ENCODE results near the gene SPDYC.
"Not testable (repeated sequence)": the region's sequence is repeated elsewhere in the genome, so short reads cannot be mapped to it uniquely, and the experiment has no call there.

Gene SPDYC

DNA sequence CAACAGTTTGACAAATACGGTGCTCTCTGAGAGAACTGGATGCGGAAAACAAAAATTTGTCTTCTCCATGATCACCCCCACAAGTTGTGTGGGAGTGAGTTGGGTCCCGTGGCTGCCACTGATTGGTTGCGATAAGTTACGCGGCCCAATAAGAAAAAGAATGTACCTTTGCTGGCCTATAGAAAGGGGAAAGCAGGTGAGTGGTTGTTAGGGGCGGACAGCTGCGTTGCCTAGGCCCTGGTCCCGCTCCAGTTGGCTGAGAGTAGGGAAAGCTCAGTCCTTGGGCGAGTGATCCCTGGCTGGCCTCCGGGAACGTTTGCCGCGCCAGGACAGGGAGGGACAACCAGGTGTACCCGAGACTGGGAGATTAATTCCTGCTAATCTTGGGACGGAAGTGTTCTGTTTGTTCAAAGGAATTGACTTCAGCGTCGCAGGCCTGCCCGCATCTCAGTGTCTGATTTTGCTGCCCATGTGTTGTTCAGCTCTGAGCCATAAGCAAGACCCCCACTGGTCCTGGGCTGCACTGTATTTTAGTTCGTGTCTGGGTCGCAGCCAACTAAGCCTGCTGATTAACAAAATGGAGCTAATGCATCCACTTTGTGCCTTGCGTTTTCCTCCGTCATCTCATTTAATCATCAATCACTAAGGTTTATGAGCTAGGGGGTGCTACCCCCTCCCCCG lies 34.9 kb upstream of the SPDYC start:
- peak; percentile 66 to 71 (median 70) for DNase-seq

DNA sequence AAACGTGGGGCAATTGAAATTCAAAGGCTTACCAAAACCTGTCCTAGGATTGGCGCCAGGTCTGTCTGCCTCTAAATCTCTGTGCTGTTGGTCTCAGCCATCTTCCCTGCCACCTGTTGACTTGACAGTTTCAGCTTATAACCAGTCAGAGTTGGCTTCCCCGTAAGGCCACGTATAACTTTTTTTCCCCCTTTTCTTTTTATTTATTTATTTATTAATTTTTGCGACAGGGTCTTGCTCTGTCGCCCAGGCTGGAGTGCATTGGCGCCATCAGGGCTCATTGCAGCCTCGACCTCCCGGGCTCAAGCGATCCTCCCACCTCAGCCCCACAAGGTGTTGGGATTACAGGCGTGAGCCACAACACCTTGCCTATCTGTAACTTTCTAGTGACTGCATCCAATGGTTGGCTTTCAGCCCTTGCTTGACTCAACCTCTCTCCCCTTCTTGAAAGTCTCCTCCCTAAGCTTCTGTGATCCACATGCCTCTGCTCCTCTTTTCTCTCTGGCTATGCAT lies 34.3 kb upstream of the SPDYC start:
- no peak for DNase-seq

DNA sequence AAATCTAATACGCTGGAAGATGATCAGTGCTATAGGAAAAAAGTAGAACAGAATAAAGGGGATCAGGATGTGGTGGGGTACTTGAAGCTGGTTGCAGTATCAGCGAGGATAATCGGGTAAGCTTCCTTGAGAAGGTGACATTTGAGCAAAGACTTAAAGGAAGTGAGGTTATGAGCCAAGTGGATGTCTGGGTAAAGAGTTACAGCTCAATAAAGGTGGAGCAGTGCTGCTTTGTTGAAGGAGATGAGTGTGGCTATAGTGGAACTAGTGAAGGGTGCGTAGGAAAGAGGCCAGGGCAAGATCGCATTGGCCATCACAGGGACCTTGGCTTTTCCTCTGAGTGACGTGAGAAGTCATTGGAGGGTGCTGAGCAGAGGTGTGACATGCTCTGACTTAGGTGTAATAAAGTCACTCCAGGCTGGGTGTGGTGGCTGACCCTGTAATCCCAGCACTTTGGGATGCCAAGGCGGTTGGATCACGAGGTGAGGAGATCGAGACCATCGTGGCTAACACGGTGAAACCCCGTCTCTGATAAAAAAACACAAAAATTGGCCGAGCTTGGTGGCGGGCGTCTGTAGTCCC lies 33.4 kb upstream of the SPDYC start:
- no peak for DNase-seq

DNA sequence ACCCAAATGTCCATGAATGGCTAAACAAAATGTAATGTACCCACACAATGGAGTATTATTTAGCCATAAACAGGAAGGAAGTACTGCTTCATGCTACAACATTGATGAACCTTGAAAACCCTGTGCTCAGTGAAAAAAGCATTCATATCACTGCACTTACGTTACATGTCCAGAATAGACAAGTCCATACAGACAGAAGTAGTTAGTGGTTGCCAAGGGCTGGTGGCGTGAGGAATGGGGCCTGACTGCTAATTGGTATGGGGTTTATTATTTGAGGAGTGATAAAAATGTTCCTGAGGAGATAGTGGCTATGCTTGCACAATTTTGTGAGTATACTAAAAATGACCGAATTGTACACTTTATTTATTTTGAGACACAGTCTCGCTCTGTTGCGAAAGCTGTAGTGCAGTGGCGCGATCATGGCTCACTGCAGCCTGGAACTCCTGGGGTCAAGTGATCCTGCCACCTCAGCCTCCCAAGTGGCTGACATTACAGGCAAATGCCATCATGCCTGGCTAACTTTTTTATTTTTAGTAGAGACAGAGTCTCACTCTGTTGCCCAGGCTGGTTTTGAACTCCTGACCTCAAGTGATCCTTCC lies 28.0 kb upstream of the SPDYC start:
- no peak for DNase-seq

DNA sequence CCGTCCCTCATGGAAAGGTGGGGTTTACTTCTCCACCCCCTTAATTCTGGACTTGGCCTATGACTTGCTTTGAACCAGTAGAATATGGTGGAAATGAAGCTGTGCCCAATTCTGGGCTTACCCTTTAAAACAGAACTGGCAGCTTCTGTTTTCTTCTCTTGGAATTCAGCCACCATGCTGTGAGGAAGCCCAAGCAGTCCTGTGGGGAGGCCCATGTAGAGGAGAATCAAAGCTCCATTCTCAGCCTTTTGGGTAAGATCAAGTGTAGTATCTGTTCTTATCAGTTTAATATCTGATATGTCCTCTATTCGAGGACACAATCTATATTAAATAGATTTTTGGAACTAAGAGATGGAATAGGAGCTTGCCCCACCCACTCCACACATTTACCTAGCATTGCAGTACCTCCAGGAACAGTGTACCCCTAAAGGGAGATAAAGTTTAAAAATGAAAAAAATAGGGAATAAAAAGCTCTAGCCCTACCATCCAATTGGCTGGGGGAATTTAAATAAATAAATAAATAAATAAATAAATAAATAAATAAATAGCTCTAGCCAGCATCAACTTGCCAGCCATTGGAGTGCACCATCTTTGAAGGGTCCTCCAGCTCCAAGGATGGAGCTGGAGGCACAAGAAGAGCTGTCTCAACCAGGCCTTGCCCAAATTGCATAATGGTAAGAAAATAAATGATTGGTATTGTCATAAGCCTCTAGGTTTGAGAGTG lies 22.5 kb upstream of the SPDYC start:
- no peak for DNase-seq

DNA sequence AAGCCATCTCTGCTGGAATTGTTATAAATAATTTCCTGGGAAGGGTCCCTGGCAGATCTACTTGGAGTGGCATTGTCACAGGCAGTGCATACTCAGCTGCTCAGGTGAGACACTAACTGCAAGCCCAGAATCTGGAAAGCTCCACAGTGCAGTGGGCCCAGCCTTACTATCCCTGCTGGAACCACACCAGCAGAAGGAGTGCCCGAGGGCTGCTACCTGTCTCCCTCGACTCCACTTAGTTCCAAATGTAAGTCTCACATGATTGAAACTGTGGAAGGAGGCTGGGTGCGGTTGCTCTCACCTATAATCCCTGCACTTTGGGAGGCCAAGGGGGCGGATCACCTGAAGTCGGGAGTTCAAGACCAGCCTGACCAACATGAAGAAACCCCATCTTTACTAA lies 21.4 kb upstream of the SPDYC start:
- no peak for DNase-seq

DNA sequence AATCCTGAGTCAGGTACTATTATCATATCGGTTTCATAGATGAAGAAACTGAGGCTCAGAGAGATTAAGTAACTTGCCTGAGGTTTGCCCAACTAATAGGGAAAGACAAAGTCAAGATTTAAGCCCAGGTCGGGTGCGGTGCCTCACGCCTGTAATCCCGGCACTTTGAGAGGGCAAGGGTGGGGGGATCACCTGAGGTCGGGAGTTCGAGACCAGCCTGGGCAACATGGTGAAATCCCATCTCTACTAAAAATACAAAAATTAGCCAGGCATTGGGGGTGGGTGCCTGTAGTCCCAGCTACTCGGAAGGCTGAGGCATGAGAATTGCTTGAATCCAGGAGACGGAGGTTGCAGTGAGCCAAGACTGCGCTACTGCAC lies 19.9 kb upstream of the SPDYC start:
- not testable (repeated sequence) for DNase-seq

DNA sequence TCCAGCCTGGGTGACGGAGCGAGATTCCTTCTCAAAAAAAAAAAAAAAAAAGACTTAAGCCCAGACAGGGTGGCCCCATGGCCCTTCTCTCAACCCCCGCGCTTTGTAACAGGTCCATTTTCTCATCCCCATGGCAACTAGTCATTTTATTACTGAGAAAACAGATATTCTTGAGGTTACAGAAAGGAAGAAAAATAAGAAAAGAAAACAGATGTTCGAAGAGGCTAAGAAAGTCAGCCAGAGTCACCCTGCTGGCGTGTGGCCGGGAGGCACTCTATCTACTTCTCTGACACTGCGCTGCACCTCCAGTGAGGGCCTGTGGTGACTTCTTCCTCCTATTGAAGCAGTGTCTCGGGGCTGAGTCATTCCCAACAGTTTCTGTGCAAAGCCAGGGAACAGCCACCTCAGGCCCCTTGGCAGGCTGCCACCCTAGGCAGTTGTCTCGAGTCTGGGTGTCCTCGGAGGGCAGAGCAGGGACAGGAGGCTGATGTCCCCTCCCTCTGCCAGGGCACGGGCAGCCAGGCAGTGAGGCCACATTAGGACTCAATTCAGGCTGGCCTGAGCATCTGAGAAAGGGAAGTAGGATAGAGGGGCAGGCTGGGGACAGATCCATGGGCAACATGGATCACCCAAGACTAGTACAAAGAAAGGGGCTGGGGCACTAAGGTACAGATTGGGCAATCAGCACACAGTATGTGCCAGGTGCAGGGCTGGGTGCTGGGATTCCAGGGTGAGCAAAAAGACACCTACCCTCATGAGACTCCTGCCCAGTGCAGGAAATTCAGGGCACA lies 19.3 kb upstream of the SPDYC start:
- no peak for DNase-seq

DNA sequence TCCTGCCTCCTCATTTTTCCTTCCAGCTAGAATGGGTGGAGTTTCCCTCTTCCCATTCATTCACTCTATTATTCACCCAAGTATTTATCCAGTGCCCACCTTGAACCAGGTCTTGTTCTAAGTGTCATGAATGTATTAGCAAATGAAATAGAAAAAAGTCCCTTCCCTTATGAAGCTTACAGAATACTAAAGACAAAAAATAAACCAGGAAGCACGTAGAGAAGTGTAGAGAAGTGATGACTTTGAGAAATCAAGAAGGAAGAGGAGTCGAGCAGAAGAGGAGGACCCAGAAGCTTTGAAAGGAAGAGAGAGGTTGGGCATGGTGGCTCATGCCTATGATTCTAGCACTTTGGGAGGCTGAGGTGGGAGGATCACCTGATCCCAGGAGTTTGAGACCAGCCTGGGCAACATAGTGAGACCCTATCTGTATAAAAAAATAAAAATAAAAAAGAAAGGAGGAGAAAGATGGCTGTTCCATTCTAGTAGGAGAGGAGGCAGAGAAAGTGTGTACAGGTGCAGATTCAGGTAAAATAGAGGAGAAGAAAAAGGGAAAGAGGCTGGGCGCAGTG lies 18.6 kb upstream of the SPDYC start:
- DNase-seq = no peak

DNA sequence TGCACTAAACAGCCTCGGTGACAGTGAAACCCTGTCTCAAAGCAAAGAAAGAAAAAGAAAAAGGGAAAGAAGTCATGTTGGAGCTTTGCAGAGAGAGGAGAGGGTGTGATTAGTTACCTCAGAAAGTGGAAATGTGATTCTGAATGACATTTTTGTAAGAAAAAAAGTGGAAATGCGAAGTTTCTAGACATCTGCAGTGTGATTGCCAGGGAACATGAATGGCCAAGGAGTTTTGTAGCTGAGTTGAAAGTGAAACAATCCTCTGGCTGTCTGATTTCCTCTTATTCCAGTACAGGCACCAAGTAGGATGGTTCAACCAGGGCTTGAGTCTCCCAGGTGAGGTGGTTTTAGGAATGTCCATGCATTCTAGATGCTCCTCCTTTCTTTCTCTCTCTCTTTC lies 17.9 kb upstream of the SPDYC start:
- DNase-seq = no peak

DNA sequence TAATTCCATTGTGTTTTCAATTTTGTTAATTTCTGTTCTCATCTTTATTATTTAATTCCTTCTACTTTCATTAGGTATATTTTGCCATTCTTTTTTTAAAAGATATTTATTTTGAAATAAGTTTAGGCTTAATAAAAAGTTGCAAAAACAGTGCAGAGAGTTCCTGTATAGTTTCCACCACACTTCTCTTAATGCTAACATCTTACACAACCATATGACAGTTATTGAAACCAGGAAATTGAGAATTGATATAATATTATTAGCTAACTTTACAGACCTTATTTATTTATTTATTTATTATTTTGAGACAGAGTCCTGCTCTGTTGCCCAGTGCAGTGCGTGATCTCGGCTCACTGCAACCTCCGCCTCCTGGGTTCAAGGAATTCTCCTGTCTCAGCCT lies 13.8 kb upstream of the SPDYC start:
- DNase-seq = no peak

DNA sequence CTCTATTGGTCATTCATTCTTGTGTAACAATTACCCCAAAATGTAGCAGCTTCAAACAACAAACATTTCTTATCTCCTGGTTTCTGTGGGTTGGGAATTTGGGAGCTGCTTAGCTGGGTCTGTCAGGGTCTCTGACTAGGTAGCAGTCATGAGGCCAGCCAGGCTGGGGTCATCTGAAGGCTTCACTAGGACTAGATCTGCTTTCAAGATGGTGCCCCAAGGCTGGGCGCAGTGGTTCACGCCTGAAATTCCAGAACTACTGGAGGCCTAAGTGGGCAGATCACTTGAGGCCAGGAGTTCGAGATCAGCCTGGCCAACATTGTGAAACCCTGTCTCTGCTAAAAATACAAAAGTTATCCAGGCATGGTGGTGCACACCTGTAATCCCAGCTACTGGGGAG lies 13.1 kb upstream of the SPDYC start:
- DNase-seq = no peak

DNA sequence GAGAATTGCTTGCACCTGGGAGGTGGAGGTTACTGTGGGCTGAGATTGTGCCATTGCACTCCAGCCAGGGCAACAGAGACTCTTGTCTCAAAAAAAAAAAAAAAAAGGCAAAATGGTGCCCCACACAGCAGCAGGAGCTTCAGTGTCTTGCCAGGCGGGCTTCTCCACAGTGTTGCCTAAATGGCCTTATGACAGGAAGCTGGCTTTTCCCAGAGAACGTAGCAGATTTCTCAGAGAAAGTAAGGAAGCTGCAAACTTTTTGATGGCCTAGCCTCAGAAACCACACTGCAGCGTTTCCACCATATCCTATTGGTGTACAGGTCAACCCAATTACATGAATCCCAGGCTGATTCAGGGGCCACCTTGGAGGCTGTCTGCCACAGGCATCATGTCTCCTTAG lies 12.7 kb upstream of the SPDYC start:
- DNase-seq = no peak

DNA sequence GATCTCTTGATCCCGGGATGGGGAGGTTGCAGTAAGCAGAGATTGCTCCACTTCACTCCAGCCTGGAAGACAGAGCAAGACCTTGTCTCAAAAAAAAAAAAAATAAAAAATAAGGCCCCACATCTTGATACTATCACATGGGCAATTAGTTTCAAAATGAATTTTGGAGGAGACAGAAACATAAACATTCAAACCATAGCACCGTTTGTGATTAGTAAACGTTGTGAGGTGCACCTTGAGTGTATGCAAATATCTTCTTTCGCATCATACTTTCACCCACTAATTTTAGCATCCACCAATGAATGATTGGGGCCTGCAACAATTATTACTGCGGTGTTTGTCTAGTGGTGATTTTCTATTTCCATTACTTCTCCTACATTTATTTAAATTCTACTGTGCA lies 11.0 kb upstream of the SPDYC start:
- no peak for DNase-seq

DNA sequence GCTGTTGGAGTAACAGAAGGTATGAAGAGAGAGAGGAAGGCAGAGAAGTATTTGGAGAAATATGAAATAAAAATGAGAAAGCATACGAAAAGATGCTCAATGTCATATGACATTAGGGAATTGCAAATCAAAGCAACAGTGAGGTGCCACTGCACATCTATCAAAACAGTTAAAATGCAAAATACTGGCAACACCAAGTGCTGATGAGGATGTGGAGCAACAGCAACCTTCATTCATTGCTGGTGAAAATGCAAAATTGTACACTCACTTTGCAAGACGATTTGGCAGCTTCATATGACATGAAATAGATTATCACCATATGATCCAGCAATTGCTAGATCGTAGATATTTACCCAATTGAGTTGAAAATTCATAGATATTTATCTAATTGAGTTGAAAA lies 9.4 kb upstream of the SPDYC start:
- DNase-seq = no peak

DNA sequence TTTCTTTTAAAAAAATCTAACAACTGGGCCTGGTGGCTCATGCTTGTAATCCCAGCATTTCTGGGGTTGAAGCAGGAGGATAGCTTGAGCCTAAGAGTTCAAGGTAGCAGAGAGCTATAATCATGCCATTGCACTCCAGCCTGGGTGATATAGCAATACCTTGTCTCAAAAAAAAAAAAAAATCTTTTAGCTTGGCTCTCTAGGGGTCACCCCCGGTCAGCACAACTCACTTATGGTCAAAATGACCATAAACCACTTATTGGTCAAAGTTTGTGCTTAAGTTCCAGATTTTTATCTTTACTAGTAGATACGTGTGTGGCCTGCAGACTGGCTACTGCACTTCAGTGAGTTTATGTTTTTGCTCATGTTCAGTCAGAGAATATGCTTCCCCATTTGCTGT lies 6.3 kb upstream of the SPDYC start:
- DNase-seq = no peak

DNA sequence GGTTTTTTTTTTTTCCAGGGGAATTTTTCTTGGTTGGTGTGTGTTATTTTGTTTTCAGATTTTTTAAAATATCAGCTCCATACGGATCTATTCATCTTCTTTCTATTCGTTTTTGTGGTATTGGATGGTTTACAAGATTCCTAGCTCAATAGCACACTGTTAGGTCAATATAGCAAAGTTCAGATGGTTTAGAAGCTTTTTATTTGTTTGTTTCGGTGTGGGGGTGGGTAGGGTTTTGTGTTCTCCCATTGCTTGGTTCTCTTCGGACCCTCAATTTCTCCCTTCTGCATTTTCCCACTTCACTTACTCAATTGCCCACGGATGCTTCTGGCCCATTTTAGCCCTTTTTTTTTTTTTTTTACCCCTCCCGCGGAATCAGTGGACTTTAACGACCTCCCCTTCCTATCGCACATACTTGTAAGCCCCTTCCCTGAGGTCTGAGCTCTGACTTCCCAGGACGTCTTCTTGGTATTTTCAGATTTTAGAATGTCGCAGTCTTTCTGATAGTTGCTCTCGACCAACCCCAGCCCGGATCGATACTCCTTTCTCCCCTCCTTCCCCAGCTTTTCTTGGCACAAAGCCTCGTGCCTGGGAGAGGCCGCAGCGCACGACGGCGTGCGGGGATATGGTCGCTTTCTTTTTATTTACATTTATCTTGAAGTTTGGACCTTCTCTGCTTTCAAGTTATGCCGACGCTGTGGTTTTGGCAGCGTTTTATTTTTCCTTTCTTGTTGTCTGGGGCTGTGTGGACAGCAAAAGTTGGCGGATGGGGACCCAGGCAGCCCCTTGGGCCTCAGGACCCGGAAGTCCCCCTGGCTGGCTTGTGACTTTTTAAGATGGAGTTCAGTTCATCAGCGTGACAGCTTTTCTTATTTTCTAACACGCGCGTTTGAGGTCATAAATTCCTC lies 4.4 kb upstream of the SPDYC start:
- no peak for DNase-seq

DNA sequence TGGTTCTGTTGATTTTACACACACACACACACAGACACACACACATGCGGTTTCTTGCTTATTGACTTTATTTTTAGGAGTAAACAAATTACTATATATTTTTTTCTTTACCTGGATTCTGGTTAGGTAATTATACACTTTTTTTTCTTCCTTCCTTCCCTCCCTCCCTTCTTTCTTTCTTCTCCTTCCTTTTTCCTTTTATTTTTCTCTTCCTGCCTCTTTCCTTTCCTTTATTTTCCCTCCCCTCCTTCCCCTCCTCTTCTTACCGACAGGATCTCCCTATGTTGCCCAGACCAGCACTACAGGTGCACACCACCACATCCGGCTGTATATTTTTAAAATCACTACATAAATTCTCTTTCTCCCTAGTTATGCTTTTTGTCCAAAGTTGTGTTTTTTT lies 3.1 kb upstream of the SPDYC start:
- DNase-seq = no peak

DNA sequence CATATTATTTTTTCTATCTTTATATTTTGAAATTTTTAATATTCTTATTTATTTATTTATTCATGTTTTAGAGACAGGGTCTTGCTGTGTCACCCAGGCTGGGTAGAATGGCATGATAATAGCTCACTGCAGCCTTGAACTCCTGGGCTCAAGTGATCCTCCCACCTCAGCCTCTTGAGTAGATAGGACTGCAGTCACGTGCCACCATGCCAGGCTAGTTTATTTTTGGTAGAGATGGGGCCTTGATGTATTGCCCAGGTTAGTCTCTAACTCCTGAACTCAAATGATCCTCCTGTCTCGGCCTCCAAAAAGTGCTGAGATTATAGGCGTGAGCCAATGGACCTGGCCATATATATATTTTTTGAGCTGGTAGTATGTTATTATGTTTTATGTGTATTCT lies 2.4 kb upstream of the SPDYC start:
- no peak for DNase-seq

DNA sequence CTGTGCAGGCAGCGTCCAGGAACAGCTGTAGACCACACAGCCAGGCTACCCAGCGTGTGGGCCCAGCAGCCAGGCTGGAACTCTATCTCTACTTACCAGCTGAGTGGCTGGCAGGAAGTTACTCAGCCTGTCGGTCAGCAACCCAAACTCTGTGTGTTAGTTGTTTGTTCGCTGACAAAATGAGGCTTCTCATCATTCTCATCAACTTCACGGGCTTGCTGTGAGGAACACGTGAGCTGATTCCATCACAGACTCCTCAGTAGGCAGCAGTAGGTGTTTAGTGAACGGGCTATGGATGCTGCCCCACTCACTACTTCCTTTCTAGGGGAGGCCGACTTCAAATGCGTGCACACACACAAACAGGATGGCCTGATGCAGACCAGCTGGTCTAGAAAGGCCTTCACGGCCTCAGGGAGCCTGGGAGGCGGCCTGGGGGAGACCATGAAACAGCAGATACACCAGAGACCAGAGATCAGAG lies 830 bp upstream of the SPDYC start:
- no peak for DNase-seq

DNA sequence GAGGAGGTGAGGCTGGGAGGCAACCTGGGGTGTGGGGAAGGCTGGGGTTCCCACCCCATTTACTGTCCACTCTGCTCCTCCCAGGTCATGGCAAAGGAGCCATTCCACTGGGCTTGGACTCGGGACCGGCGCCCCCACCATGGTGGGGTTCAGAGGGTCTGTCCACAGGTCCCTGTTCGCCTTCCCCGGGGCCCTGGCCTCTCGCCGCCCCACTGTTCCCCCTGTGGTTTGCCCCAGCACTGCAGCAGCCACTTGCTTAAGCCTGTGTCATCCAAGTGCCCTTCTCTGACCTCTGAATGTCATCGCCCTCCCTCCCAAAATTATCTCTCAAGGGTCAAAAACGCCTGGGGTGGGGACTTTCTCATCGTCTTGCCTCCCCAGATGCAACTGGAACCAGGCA lies 2.6 kb downstream of the SPDYC start:
- DNase-seq = no peak

Data from activated CD4-positive, CD25-positive, alpha-beta regulatory T cell (primary cell).